ENCODE measurements around the gene LHFPL3.

Gene LHFPL3

GRCh38 chr7:104480529-104480928, 152.1 kb downstream of the LHFPL3 start:
- H2BK120ac ChIP-seq (ENCODE audit: low read depth, low read length): no peak overlapping the region
- H4K91ac ChIP-seq (ENCODE audit: low read depth, low read length, poor library complexity): no peak overlapping the region
- no peaks in the 10 kb centered on the region for H3K36me3 ChIP-seq (replicated peaks in 1 of 2; ENCODE audit: control insufficient read depth in 2 of 2, insufficient read depth in 2 of 2, low read length in 2 of 2)
- no peak overlapping the region for H3K4me3 ChIP-seq (ENCODE audit: low read length in 2 of 2)
- no peak overlapping the region for H3K18ac ChIP-seq (ENCODE audit: low read length)
- peaks cover 0 to 5% of the 10 kb centered on the region in 2 donors for H3K4me1 ChIP-seq (ENCODE audit: control insufficient read depth in 2 of 2, insufficient read depth in 1 of 2, low read depth in 1 of 2, low read length in 2 of 2)
- no peak overlapping the region for H3K14ac ChIP-seq (ENCODE audit: low read length)
- H4K8ac ChIP-seq (ENCODE audit: low read depth, low read length): no peak overlapping the region
- H2BK5ac ChIP-seq (ENCODE audit: low read length): no peak overlapping the region
- no peak overlapping the region for H2BK12ac ChIP-seq (ENCODE audit: low read length)
- no peak overlapping the region for H3K4ac ChIP-seq (ENCODE audit: low read length)
- H3K79me1 ChIP-seq (ENCODE audit: low read depth, low read length): no peaks in the 10 kb centered on the region
- H2AK5ac ChIP-seq (ENCODE audit: low read depth, low read length): no peak overlapping the region
- no peak for DNase-seq (ENCODE audit: low spot score)
- no peak overlapping the region for H3K9ac ChIP-seq (ENCODE audit: low read depth, low read length, poor library complexity)
- no peak overlapping the region for H3K23ac ChIP-seq (ENCODE audit: low read depth, low read length, poor library complexity)
- H3K9me3 ChIP-seq (replicated peaks in 1 of 2; ENCODE audit: control insufficient read depth in 2 of 2, insufficient read depth in 1 of 2, low read depth in 1 of 2, low read length in 2 of 2): no peaks in the 10 kb centered on the region
- H3K4me2 ChIP-seq (ENCODE audit: insufficient read depth, low read length, poor library complexity, severe bottlenecking): no peak overlapping the region
- no CpG with 5 or more reads among the region's 3 CpGs for whole genome bisulfite sequencing, 2 donors (ENCODE audit: extremely low coverage in 2 of 2, insufficient read length in 2 of 2, insufficient replicate concordance in 1 of 2)
- no peaks in the 10 kb centered on the region for H3K27me3 ChIP-seq (ENCODE audit: control insufficient read depth in 3 of 3, insufficient read depth in 3 of 3, low read depth in 1 of 3, low read length in 3 of 3)
- no peak overlapping the region for H2BK15ac ChIP-seq (ENCODE audit: low read length)
- no peak overlapping the region for H2AFZ ChIP-seq (ENCODE audit: low read length)
- H3K27ac ChIP-seq (replicated peaks; ENCODE audit: low read length): no peak overlapping the region

GRCh38 chr7:104482362-104483037, 154.1 kb downstream of the LHFPL3 start:
- no CpG with 5 or more reads among the region's 6 CpGs for WGBS, 2 donors (ENCODE audit: extremely low coverage in 2 of 2, insufficient read length in 2 of 2, insufficient replicate concordance in 1 of 2)
- H3K4me3 ChIP-seq (ENCODE audit: low read length in 2 of 2): no peak overlapping the region

GRCh38 chr7:104486931-104487330, 158.5 kb downstream of the LHFPL3 start:
- H3K79me1 ChIP-seq (ENCODE audit: low read depth, low read length): no peaks in the 10 kb centered on the region
- H3K4me1 ChIP-seq (ENCODE audit: control insufficient read depth in 2 of 2, insufficient read depth in 1 of 2, low read depth in 1 of 2, low read length in 2 of 2): peaks cover 0 to 5% of the 10 kb centered on the region in 2 donors
- no peak overlapping the region for H3K23ac ChIP-seq (ENCODE audit: low read depth, low read length, poor library complexity)
- H2BK15ac ChIP-seq (ENCODE audit: low read length): no peak overlapping the region
- no peak overlapping the region for H2AK5ac ChIP-seq (ENCODE audit: low read depth, low read length)
- H3K27ac ChIP-seq (replicated peaks; ENCODE audit: low read length): no peak overlapping the region
- H3K4me3 ChIP-seq (ENCODE audit: low read length in 2 of 2): no peak overlapping the region
- H4K8ac ChIP-seq (ENCODE audit: low read depth, low read length): no peak overlapping the region
- no peak overlapping the region for H2BK5ac ChIP-seq (ENCODE audit: low read length)
- no peak overlapping the region for H2BK12ac ChIP-seq (ENCODE audit: low read length)
- no peak for DNase-seq (ENCODE audit: low spot score)
- H3K18ac ChIP-seq (ENCODE audit: low read length): no peak overlapping the region
- H3K14ac ChIP-seq (ENCODE audit: low read length): no peak overlapping the region
- H3K9ac ChIP-seq (ENCODE audit: low read depth, low read length, poor library complexity): no peak overlapping the region
- no peak overlapping the region for H4K91ac ChIP-seq (ENCODE audit: low read depth, low read length, poor library complexity)
- no peaks in the 10 kb centered on the region for H3K27me3 ChIP-seq (ENCODE audit: control insufficient read depth in 3 of 3, insufficient read depth in 3 of 3, low read depth in 1 of 3, low read length in 3 of 3)
- no peak overlapping the region for H3K4ac ChIP-seq (ENCODE audit: low read length)
- WGBS, 2 donors (ENCODE audit: extremely low coverage in 2 of 2, insufficient read length in 2 of 2, insufficient replicate concordance in 1 of 2): no CpG with 5 or more reads among the region's 1 CpG
- H3K9me3 ChIP-seq (replicated peaks in 1 of 2; ENCODE audit: control insufficient read depth in 2 of 2, insufficient read depth in 1 of 2, low read depth in 1 of 2, low read length in 2 of 2): no peaks in the 10 kb centered on the region
- H2AFZ ChIP-seq (ENCODE audit: low read length): no peak overlapping the region
- no peak overlapping the region for H2BK120ac ChIP-seq (ENCODE audit: low read depth, low read length)
- no peak overlapping the region for H3K4me2 ChIP-seq (ENCODE audit: insufficient read depth, low read length, poor library complexity, severe bottlenecking)
- no peaks in the 10 kb centered on the region for H3K36me3 ChIP-seq (replicated peaks in 1 of 2; ENCODE audit: control insufficient read depth in 2 of 2, insufficient read depth in 2 of 2, low read length in 2 of 2)

More at GRCh38 chr7:104482362-104483037, 154.1 kb downstream of the LHFPL3 start:
- no peak overlapping the region for H2BK5ac ChIP-seq (ENCODE audit: low read length)
- H4K8ac ChIP-seq (ENCODE audit: low read depth, low read length): no peak overlapping the region
- no peak overlapping the region for H4K91ac ChIP-seq (ENCODE audit: low read depth, low read length, poor library complexity)
- H2AK5ac ChIP-seq (ENCODE audit: low read depth, low read length): no peak overlapping the region
- H3K9ac ChIP-seq (ENCODE audit: low read depth, low read length, poor library complexity): no peak overlapping the region
- H2BK120ac ChIP-seq (ENCODE audit: low read depth, low read length): no peak overlapping the region
- no peak overlapping the region for H3K14ac ChIP-seq (ENCODE audit: low read length)
- no peak overlapping the region for H3K23ac ChIP-seq (ENCODE audit: low read depth, low read length, poor library complexity)
- H2BK15ac ChIP-seq (ENCODE audit: low read length): no peak overlapping the region
- DNase-seq (ENCODE audit: low spot score): no peak
- no peaks in the 10 kb centered on the region for H3K36me3 ChIP-seq (replicated peaks in 1 of 2; ENCODE audit: control insufficient read depth in 2 of 2, insufficient read depth in 2 of 2, low read length in 2 of 2)
- no peak overlapping the region for H3K27ac ChIP-seq (replicated peaks; ENCODE audit: low read length)
- H2AFZ ChIP-seq (ENCODE audit: low read length): no peak overlapping the region
- H3K4ac ChIP-seq (ENCODE audit: low read length): no peak overlapping the region
- H3K4me1 ChIP-seq (ENCODE audit: control insufficient read depth in 2 of 2, insufficient read depth in 1 of 2, low read depth in 1 of 2, low read length in 2 of 2): peaks cover 0 to 5% of the 10 kb centered on the region in 2 donors
- no peak overlapping the region for H3K18ac ChIP-seq (ENCODE audit: low read length)
- no peaks in the 10 kb centered on the region for H3K79me1 ChIP-seq (ENCODE audit: low read depth, low read length)
- H3K4me2 ChIP-seq (ENCODE audit: insufficient read depth, low read length, poor library complexity, severe bottlenecking): no peak overlapping the region
- H2BK12ac ChIP-seq (ENCODE audit: low read length): no peak overlapping the region
- no peaks in the 10 kb centered on the region for H3K9me3 ChIP-seq (replicated peaks in 1 of 2; ENCODE audit: control insufficient read depth in 2 of 2, insufficient read depth in 1 of 2, low read depth in 1 of 2, low read length in 2 of 2)
- H3K27me3 ChIP-seq (ENCODE audit: control insufficient read depth in 3 of 3, insufficient read depth in 3 of 3, low read depth in 1 of 3, low read length in 3 of 3): no peaks in the 10 kb centered on the region

- Histone ChIP-seq H3K9me3 (replicated peaks in 1 of 2; ENCODE audit: control insufficient read depth in 2 of 2, insufficient read depth in 1 of 2, low read depth in 1 of 2, low read length in 2 of 2) (no peaks in the 10 kb centered on the region), H3K4me3 (ENCODE audit: low read length in 2 of 2) (no peak overlapping the region), H2BK5ac (ENCODE audit: low read length) (no peak overlapping the region), H3K27ac (replicated peaks; ENCODE audit: low read length) (no peak overlapping the region), H3K9ac (ENCODE audit: low read depth, low read length, poor library complexity) (no peak overlapping the region), H2BK120ac (ENCODE audit: low read depth, low read length) (no peak overlapping the region), H3K4me2 (ENCODE audit: insufficient read depth, low read length, poor library complexity, severe bottlenecking) (no peak overlapping the region), H3K4me1 (ENCODE audit: control insufficient read depth in 2 of 2, insufficient read depth in 1 of 2, low read depth in 1 of 2, low read length in 2 of 2) (peaks cover 0 to 5% of the 10 kb centered on the region in 2 donors), H3K79me1 (ENCODE audit: low read depth, low read length) (no peaks in the 10 kb centered on the region), H3K27me3 (ENCODE audit: control insufficient read depth in 3 of 3, insufficient read depth in 3 of 3, low read depth in 1 of 3, low read length in 3 of 3) (no peaks in the 10 kb centered on the region), H3K18ac (ENCODE audit: low read length) (no peak overlapping the region), H2BK15ac (ENCODE audit: low read length) (no peak overlapping the region), H3K14ac (ENCODE audit: low read length) (no peak overlapping the region), H3K36me3 (replicated peaks in 1 of 2; ENCODE audit: control insufficient read depth in 2 of 2, insufficient read depth in 2 of 2, low read length in 2 of 2) (no peaks in the 10 kb centered on the region), H4K8ac (ENCODE audit: low read depth, low read length) (no peak overlapping the region), H2BK12ac (ENCODE audit: low read length) (no peak overlapping the region), H4K91ac (ENCODE audit: low read depth, low read length, poor library complexity) (no peak overlapping the region), H3K23ac (ENCODE audit: low read depth, low read length, poor library complexity) (no peak overlapping the region), H2AFZ (ENCODE audit: low read length) (no peak overlapping the region), H3K4ac (ENCODE audit: low read length) (no peak overlapping the region), H2AK5ac (ENCODE audit: low read depth, low read length) (no peak overlapping the region)
- WGBS, 2 donors (ENCODE audit: extremely low coverage in 2 of 2, insufficient read length in 2 of 2, insufficient replicate concordance in 1 of 2): no CpG with 5 or more reads among the region's 1 CpG
- DNase-seq (ENCODE audit: low spot score): no peak
Measured at GRCh38 chr7:104487642-104488041, 159.2 kb downstream of the LHFPL3 start.

Measured in neuronal stem cell (in vitro differentiated cells).